Activated gamma-delta T cell treated with anti-CD3 and anti-CD28 coated beads, Interleukin-2, amount 50 U/mL, for 16 hours (primary cell): ENCODE results near the gene RGS3.
"Not testable (repeated sequence)": the region's sequence is repeated elsewhere in the genome, so short reads cannot be mapped to it uniquely, and the experiment has no call there.

Experiments
- DNase-seq: peaks from one replicate; pipeline ENCODE4 v3.0.0-alpha.2; 2020; ENCODE audit warnings: low read depth

Gene RGS3

DNA sequence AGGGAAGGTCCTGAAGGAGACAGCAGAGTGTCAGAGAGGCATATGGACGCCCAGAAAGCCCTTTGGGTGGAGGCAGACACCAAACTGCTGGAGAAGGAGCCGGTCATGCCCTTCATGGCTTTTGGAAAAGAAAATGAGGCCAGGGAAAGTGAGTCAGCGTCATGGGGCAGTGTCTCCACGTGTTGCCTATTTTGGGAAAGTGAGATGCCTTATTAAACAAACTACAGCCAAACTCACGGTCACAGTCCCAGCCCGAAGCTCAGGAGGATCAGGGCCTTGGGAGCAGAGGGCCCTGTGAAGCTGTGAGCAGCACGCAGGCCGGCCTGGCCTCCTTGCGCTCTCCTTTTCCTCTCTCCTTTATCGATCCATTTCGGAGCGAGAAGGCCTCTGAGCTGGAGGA, 25.0 kb downstream of the RGS3 start:
- DNase-seq: no peak

DNA sequence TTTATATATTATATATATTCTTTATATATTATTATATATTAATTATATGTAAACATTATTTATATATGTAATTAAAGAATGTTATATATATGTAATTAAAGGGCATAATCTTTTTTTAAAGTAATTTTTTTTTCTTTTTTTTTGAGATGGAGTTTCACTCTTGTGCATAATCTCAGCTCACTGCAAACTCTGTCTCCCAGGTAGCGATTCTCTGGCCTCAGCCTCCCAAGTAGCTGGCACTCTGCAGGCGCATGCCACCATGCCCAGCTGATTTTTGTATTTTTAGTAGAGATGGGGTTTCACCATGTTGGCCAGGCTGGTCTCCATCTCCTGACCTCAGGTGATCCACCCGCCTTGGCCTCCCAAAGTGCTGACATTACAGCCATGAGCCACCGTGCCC, 27.6 kb downstream of the RGS3 start:
- DNase-seq: not testable (repeated sequence)

- DNase-seq: no peak
Observed at GRCh38 chr9:113492343-113493202, 29.0 kb downstream of the RGS3 start.

- DNase-seq: no peak
Observed at GRCh38 chr9:113493203-113493520, 29.6 kb downstream of the RGS3 start.

GRCh38 chr9:113495526-113495925, 32.0 kb downstream of the RGS3 start:
- no peak for DNase-seq

DNA sequence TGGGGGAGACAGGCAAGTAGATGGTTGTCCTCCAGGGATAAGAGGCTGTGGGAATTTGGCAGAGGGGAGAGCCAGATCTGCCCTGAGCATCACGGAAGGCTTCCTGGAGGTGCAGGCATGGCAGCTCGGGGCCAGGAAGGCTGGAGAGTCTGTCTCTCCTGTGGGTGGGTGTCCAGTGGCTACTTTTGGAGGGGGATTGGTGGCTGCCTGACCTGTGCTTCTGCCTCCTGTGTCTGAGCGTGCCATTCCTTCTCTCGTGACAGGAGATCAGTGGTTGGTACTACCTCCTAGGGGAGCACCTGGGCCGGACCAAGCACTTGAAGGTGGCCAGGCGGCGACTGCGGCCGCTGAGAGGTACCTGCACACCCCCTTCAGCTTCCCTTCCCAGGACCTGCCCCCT, 33.5 kb downstream of the RGS3 start:
- no peak for DNase-seq

- no peak for DNase-seq
Observed at GRCh38 chr9:113499153-113499875, 35.8 kb downstream of the RGS3 start.

GRCh38 chr9:113499876-113500497, 36.5 kb downstream of the RGS3 start:
- DNase-seq: no peak

DNA sequence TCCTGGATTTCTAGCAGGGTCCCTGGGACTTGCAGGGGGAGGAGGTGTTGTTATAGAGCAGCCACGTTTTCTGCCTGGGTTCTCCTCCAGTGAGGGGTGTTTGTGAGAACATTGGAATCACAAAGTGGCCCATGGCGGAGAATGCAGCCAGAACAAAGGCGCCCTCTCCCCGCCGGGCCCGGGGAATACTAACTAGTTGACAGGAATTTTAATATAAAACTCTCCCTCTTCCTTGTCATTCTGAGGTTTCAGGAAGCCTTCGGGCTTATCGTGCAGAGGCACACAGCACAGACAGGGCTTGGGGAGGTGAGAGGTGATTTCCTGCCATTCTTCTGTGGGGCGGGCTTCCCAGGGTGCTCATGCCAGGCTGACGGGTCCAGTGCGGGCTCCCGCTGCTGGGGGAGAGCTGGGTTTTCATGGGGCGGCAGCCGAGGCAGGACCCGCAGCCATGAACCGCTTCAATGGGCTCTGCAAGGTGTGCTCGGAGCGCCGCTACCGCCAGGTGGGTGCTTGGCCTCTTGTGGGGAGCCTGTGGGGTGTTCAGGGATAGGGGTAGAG, 37.7 kb downstream of the RGS3 start:
- DNase-seq: no peak

- no peak for DNase-seq
Observed at GRCh38 chr9:113501852-113502251, 38.3 kb downstream of the RGS3 start.

GRCh38 chr9:113502427-113503034, 39.0 kb downstream of the RGS3 start:
- DNase-seq: no peak

GRCh38 chr9:113503131-113503541, 39.6 kb downstream of the RGS3 start:
- no peak for DNase-seq

DNA sequence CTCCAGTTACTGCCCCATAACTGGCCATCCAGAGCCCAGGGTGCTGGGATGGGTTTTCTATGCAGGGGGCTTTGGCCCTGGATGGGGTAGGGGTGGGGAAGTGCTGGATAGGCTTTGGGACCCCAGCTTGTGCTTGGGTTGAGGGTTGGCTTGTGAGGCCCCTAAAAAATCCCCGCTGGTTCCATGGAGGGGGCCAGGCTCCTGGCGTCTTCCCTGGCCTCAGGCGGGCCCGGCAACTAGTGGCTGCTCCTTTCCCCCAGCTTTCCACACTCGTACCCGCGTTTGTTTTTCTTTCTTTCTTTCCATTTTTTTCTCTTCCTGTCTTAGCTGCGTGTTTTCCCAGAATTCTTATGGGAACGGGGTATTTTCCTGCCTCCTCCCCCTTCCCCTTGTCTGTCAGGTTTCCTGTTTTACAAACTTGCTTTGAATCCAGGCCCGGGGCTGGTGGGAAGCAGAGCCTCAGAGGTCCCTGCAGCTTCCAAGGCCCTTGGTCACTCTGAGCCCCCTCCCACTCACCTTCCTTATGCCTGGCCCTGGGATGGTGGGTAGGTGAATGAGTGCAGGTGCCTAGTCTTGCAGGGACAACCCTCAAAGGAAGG, 40.2 kb downstream of the RGS3 start:
- no peak for DNase-seq

GRCh38 chr9:113504725-113505590, 41.4 kb downstream of the RGS3 start:
- DNase-seq: no peak

DNA sequence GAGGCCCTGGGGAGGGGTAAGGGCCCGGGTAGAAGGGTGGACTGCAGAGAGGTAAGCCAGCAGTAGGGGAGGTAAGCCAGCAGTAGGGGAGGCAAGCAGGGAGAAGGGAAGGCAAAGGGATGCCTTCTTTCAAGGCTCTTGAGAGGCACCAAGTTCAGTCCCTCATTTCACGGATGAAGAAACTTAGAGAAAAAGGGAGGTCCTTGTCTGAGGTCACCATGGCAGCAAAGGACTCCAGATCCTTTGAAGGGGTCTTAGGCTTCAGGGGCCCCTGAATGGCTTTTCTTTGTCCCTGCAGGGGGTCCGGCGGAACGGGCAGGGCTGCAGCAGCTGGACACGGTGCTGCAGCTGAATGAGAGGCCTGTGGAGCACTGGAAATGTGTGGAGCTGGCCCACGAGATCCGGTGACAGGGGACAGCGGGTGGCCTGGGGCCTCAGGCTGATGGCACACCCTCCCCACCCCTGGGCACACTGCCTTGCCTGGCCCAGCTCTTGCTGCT, 42.6 kb downstream of the RGS3 start:
- DNase-seq: no peak

GRCh38 chr9:113507256-113507655, 43.7 kb downstream of the RGS3 start:
- DNase-seq: no peak

DNA sequence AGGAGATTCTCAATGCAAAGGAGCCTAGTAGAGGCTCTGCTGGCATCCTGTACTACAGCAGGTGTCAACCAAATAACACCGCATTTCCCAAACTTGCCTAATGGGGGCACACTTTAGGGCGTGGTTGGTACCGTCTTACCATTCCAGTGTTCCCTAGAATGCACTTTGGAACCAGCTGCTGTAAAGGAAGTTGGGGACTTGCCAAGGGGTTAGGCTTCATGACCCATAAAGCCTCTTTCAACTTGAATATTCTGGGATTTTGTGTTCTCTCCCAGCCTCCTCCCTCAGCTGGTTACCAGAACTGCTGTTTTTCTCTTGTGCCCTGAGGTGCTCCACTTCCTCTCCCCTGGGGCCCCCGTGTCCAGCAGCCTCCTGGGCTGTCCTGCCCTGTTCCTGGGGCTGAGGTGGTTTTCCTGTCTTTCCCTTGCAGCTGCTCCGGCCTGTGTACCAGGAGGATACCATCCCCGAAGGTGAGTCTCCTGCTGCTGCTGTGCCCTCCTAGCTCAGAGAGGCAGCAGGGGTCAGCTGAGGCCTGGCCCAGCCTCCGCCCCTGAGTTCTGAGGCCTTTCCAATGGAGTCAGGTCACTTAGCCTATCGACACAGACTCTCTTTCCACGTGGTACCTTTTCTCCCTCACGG, 44.7 kb downstream of the RGS3 start:
- no peak for DNase-seq

- DNase-seq: no peak
Observed at GRCh38 chr9:113509463-113509862, 45.9 kb downstream of the RGS3 start.

- DNase-seq: no peak
Observed at GRCh38 chr9:113511047-113511521, 47.6 kb downstream of the RGS3 start.
